Calu3 (cell line): ENCODE data around the gene KPNA4. TPM values are rescaled to one million over a fixed set of nuclear protein-coding genes. Genes with fewer than 3 reads are reported as not detected.

Experiments used
- BruUV-seq: library from RNA; stranded (reverse); fragments of 400-500 nt; replicated peaks from 2 replicates; lab custom pipeline; 2021; lab: Mats Ljungman, UMichigan
- CTCF ChIA-PET: fragments of 300-600 bp; sonication (Branson Sonifier 250); formaldehyde crosslinking; loops from one replicate; lab custom pipeline; 2022; ENCODE audit warnings: antibody characterized with exemption; lab: Charles Lee
- DNase-seq: peaks from one replicate; pipeline ENCODE4 v3.0.0; 2022
- H3K27ac Mint-ChIP-seq: one replicate; pipeline ENCODE4 v1.8.0; 2022; ENCODE audit warnings: mixed read lengths; ENCODE audit not compliant: unreplicated experiment
- H3K27me3 Mint-ChIP-seq: one replicate; pipeline ENCODE4 v1.8.0; 2022; ENCODE audit warnings: mixed read lengths; ENCODE audit not compliant: unreplicated experiment
- H3K36me3 Mint-ChIP-seq: one replicate; pipeline ENCODE4 v1.8.0; 2022; ENCODE audit warnings: mild to moderate bottlenecking, moderate library complexity, mixed read lengths; ENCODE audit not compliant: insufficient read depth, unreplicated experiment
- H3K4me1 Mint-ChIP-seq: one replicate; pipeline ENCODE4 v1.8.0; 2022; ENCODE audit warnings: mild to moderate bottlenecking, low read depth, mixed read lengths; ENCODE audit not compliant: unreplicated experiment
- H3K4me3 Mint-ChIP-seq: one replicate; pipeline ENCODE4 v1.8.0; 2022; ENCODE audit warnings: mild to moderate bottlenecking, low read depth, moderate library complexity, mixed read lengths; ENCODE audit not compliant: unreplicated experiment
- H3K9me3 Mint-ChIP-seq: one replicate; pipeline ENCODE4 v1.8.0; 2022; ENCODE audit warnings: low read depth, mixed read lengths; ENCODE audit not compliant: unreplicated experiment
- CTCF ChIP-seq: fragments of 200-600 bp; IDR thresholded peaks from one replicate; pipeline ENCODE4 v1.8.0; 2022; ENCODE audit warnings: antibody characterized with exemption; ENCODE audit not compliant: unreplicated experiment
- intact Hi-C: fragments of 100-400 bp; cut with micrococcal nuclease; formaldehyde crosslinking; loops from one replicate; pipeline ENCODE4 v1.10.0; 2022; ENCODE audit not compliant: unreplicated experiment
- total RNA-seq: library from RNA; stranded (reverse); gene quantifications from 2 replicates; pipeline ENCODE4 v1.2.3, GENCODE V29; 2022

KPNA4 gene
- total RNA-seq, 1 experiment from 2014 or later = 117 TPM

DNA sequence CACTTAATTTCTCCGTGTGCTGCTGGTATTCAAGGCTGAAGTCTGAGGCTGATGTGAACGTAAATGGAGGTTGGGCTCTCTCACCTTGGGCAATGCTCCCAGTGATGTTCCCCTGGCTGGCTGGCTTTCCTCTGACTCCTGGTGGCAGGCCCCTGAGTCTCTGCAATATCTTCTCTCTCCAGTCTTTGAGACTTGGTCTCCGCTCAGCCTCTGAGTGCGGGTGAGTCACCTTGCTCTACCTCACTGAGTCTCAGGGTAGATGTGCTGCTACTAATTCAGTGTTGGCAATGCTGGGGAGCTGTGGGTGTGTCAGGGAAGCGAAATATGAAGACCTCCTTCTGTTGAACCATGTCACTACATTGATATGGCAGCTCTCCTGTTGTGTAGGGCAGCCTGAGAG is 84.4 kb downstream of the KPNA4 start:
- Mint-ChIP-seq H3K27ac (no peak overlapping the region), H3K27me3 (no peaks in the 10 kb centered on the region), H3K36me3 (peaks cover 10% of the 10 kb centered on the region), H3K9me3 (no peaks in the 10 kb centered on the region), H3K4me3 (no peak overlapping the region), H3K4me1 (peaks cover 12% of the 10 kb centered on the region)
- intact Hi-C loops = loop anchor here (10.0 kb wide), 1 partner anchor 464 kb away; no protein-coding TSS in a partner anchor
- CTCF ChIA-PET = interaction anchor here (0.6 to 1.6 kb wide), 2 partner anchors 26 to 447 kb away, joined by 3 to 4 read pairs; no protein-coding TSS in a partner anchor
- no peak for TF ChIP-seq CTCF
- no peak for DNase-seq
- BruUV-seq = no TSS peak

DNA sequence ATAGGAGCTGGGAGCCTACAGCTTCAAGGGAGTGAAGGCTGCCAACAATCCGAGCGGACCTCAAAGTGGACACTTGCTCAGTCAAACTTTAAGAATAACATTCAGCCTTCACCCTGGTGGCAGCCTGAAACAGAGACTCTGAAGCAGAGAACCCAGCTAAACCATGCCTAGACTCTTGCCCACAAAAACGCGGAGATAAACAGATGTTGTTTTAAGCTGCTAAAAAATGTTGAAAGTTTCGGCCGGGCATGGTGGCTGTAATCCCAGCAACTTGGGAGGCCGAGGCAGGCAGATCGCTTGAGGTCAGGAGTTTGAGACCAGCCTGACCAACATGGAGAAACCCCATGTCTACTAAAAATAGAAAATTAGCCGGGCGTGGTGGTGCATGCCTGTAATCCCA is 86.0 kb downstream of the KPNA4 start:
- no peaks in the 10 kb centered on the region for H3K9me3 Mint-ChIP-seq
- CTCF ChIA-PET = no interaction called here
- H3K27me3 Mint-ChIP-seq = no peaks in the 10 kb centered on the region
- no peak for TF ChIP-seq CTCF
- intact Hi-C loops = no loop called here
- DNase-seq = no peak
- H3K36me3 Mint-ChIP-seq = no peaks in the 10 kb centered on the region
- H3K27ac Mint-ChIP-seq = no peak overlapping the region
- no peak overlapping the region for H3K4me3 Mint-ChIP-seq
- BruUV-seq = no TSS peak
- H3K4me1 Mint-ChIP-seq = no peaks in the 10 kb centered on the region

GRCh38 chr3:160478338-160478737 is 87.0 kb downstream of the KPNA4 start:
- Mint-ChIP-seq H3K4me3 (no peak overlapping the region), H3K36me3 (no peaks in the 10 kb centered on the region), H3K4me1 (no peaks in the 10 kb centered on the region), H3K27ac (no peak overlapping the region), H3K9me3 (no peaks in the 10 kb centered on the region), H3K27me3 (no peaks in the 10 kb centered on the region)
- CTCF ChIA-PET = no interaction called here
- DNase-seq = no peak
- no peak for TF ChIP-seq CTCF
- no TSS peak for BruUV-seq
- intact Hi-C loops = no loop called here

DNA sequence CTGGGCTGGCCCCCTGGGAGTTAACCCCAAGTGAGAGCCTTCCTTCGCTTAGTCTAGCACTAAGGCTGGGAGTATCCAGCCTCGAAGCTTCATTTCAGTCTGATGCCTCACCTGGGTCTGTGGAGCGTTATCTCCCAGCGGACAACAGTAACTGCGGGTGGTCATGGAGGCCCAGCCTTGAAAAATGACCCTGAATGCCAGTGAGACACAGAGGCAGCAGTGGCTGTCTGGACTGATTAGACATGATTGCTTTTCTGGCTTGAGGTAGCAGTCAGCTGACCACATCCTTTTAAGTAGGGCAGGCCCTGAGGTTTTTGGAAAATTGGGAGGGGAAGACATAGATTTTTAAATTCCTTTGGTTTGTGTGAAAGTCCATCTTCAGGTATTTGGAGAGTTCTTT is 87.6 kb downstream of the KPNA4 start:
- Mint-ChIP-seq H3K27me3 (no peaks in the 10 kb centered on the region), H3K4me1 (no peaks in the 10 kb centered on the region), H3K36me3 (no peaks in the 10 kb centered on the region), H3K9me3 (no peaks in the 10 kb centered on the region), H3K27ac (no peak overlapping the region), H3K4me3 (no peak overlapping the region)
- intact Hi-C loops = no loop called here
- no TSS peak for BruUV-seq
- no peak for TF ChIP-seq CTCF
- DNase-seq = no peak
- CTCF ChIA-PET = interaction anchor here (1.0 kb wide), 1 partner anchor 18 kb away, joined by 4 read pairs; no protein-coding TSS in a partner anchor
